Loucy (cell line): ENCODE data around the gene DERA.

Experiments used
- H2AFZ ChIP-seq: fragments of 200-600 bp; sonication (generic); 2 replicates; pipeline ENCODE4 v1.6.0; 2016; ENCODE audit warnings: antibody characterized with exemption, mild to moderate bottlenecking, low read length, moderate library complexity
- H3F3A ChIP-seq: fragments of 200-600 bp; 2 replicates; pipeline ENCODE4 v1.6.0; 2016; ENCODE audit warnings: antibody characterized with exemption, low read depth, mild to moderate bottlenecking
- H3K27me3 ChIP-seq: fragments of 200-600 bp; sonication (generic); 2 replicates; pipeline ENCODE4 v1.6.1; 2014; ENCODE audit warnings: low read length, mild to moderate bottlenecking; ENCODE audit not compliant: insufficient read depth, poor library complexity, severe bottlenecking
- H3K36me3 ChIP-seq: fragments of 200-600 bp; sonication (generic); 2 replicates; pipeline ENCODE4 v1.6.1; 2016; ENCODE audit warnings: low read length; ENCODE audit not compliant: insufficient read depth
- H3K4me1 ChIP-seq: fragments of 200-600 bp; sonication (generic); 2 replicates; pipeline ENCODE4 v1.5.1; 2014; ENCODE audit warnings: low read length, mild to moderate bottlenecking; ENCODE audit not compliant: insufficient read depth, poor library complexity, severe bottlenecking
- H3K4me2 ChIP-seq: fragments of 200-600 bp; sonication (generic); 2 replicates; pipeline ENCODE4 v1.6.0; 2014; ENCODE audit warnings: antibody characterized with exemption, low read length, low read depth, mild to moderate bottlenecking; ENCODE audit not compliant: poor library complexity, severe bottlenecking
- H3K4me3 ChIP-seq: fragments of 200-600 bp; sonication (generic); 2 replicates; pipeline ENCODE4 v1.5.1; 2014; ENCODE audit warnings: low read length, mild to moderate bottlenecking, mixed read lengths; ENCODE audit not compliant: poor library complexity, severe bottlenecking
- H3K79me2 ChIP-seq: fragments of 200-600 bp; sonication (generic); 2 replicates; pipeline ENCODE4 v1.6.1; 2014; ENCODE audit warnings: low read length; ENCODE audit not compliant: insufficient read depth
- H3K9ac ChIP-seq: fragments of 200-600 bp; sonication (generic); 2 replicates; pipeline ENCODE4 v1.6.0; 2014; ENCODE audit warnings: mild to moderate bottlenecking, low read depth, low read length, moderate library complexity; ENCODE audit not compliant: poor library complexity, severe bottlenecking
- H3K9me2 ChIP-seq: fragments of 200-600 bp; sonication (generic); replicated peaks from 2 replicates; pipeline ENCODE4 v1.6.1; 2016; ENCODE audit warnings: low read depth, low read length, mixed read lengths
- H3K9me3 ChIP-seq: fragments of 200-600 bp; sonication (generic); 2 replicates; pipeline ENCODE4 v1.6.1; 2014; ENCODE audit warnings: mild to moderate bottlenecking, antibody characterized with exemption, low read length, low read depth; ENCODE audit not compliant: insufficient read depth
- H4K20me1 ChIP-seq: fragments of 200-600 bp; sonication (generic); 2 replicates; pipeline ENCODE4 v1.6.0; 2014; ENCODE audit warnings: antibody characterized with exemption, low read length, mild to moderate bottlenecking; ENCODE audit not compliant: insufficient read depth, poor library complexity, severe bottlenecking
- EZH2phosphoT487 ChIP-seq: fragments of 200-600 bp; IDR thresholded peaks from 2 replicates; pipeline ENCODE4 v1.6.1; 2018; ENCODE audit warnings: antibody characterized with exemption, mild to moderate bottlenecking, moderate library complexity, borderline replicate concordance
- TF ChIP-seq, protein P1 (sequence below): fragments of 200-600 bp; sonication (generic); conservative IDR thresholded peaks from 2 replicates; pipeline ENCODE4 v1.5.1; 2014; ENCODE audit warnings: mild to moderate bottlenecking, antibody characterized with exemption, low read length

DERA gene

DNA sequence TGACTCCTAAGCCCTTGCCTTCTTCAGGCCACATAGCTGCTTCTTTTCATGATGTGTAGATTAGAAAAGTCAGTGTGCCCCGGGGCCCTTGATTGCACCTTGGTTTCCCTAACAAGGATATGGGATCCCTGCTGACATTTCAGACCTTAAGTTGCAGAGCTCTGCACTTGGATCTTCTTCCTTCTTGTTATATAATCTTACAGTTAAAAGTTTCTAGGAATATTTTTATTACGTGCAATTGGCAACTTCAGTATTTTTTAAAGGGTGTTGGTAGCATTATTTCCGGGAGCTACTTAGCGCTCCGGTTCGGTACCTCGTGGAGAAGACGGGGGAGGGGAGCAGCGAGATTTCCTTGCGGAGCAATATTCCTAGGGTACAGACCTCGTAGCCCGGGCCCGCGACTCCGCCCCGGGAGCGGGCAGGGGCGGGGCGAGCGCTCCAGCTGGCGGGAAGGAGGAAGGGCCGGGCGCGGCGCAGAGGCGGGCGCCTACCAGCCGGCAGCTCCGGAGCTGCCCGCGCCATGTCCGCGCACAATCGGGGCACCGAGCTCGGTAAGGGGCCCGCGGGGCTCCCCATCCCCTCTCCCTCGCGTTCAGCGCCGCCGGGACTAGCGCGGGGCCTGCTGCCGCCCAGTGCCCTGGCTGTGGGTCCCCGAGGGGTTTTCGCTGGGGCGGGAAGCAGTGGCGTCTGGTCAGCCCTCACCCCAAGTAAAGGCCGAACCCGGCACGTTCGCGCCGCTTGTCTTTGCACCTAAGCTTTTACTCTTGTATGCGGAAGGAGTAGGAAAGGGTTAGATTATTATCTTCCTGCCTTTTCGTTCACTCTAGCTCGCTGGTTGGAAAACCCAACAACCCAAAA, at the start of gene DERA:
Gene DERA (plus strand): TSS at position 469 of the 858 bp plus-strand sequence. CDS start 52 bp downstream, at position 521.
- H4K20me1 ChIP-seq = no peaks in the 10 kb centered on the region
- H3K4me1 ChIP-seq = peaks cover 14% of the 10 kb centered on the region
- H3K4me2 ChIP-seq = peak within 1 kb of the TSS; percentile 72
- H3K9me2 ChIP-seq = no peaks in the 10 kb centered on the region
- no peaks in the 10 kb centered on the region for H3K9me3 ChIP-seq
- peak within 1 kb of the TSS; percentile 82 for H3K4me3 ChIP-seq
- peak within 1 kb of the TSS; percentile 88 for H3K9ac ChIP-seq
- H3K36me3 ChIP-seq = no peaks in the 10 kb centered on the region
- no peaks in the 10 kb centered on the region for H3K27me3 ChIP-seq
- peaks cover 23% of the 10 kb centered on the region for H3K79me2 ChIP-seq
- peak within 1 kb of the TSS; percentile 89 for H2AFZ ChIP-seq
- TF ChIP-seq, protein P1, sequence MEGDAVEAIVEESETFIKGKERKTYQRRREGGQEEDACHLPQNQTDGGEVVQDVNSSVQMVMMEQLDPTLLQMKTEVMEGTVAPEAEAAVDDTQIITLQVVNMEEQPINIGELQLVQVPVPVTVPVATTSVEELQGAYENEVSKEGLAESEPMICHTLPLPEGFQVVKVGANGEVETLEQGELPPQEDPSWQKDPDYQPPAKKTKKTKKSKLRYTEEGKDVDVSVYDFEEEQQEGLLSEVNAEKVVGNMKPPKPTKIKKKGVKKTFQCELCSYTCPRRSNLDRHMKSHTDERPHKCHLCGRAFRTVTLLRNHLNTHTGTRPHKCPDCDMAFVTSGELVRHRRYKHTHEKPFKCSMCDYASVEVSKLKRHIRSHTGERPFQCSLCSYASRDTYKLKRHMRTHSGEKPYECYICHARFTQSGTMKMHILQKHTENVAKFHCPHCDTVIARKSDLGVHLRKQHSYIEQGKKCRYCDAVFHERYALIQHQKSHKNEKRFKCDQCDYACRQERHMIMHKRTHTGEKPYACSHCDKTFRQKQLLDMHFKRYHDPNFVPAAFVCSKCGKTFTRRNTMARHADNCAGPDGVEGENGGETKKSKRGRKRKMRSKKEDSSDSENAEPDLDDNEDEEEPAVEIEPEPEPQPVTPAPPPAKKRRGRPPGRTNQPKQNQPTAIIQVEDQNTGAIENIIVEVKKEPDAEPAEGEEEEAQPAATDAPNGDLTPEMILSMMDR = no peak
- TF ChIP-seq EZH2phosphoT487 = no peak
- no peaks in the 10 kb centered on the region for H3F3A ChIP-seq

- Histone ChIP-seq H3K79me2 (no peaks in the 10 kb centered on the region), H3K9ac (no peak overlapping the region), H4K20me1 (no peaks in the 10 kb centered on the region), H3K4me3 (no peak overlapping the region), H2AFZ (no peak overlapping the region), H3K27me3 (peaks cover 6% of the 10 kb centered on the region), H3K9me3 (no peaks in the 10 kb centered on the region), H3K4me1 (peaks cover 6% of the 10 kb centered on the region), H3K9me2 (no peaks in the 10 kb centered on the region), H3K4me2 (no peak overlapping the region), H3F3A (no peaks in the 10 kb centered on the region), H3K36me3 (no peaks in the 10 kb centered on the region)
- TF ChIP-seq, protein P1 = no peak
- no peak for TF ChIP-seq EZH2phosphoT487
Observed at GRCh38 chr12:15861404-15861803, 49.7 kb upstream of the DERA start.

DNA sequence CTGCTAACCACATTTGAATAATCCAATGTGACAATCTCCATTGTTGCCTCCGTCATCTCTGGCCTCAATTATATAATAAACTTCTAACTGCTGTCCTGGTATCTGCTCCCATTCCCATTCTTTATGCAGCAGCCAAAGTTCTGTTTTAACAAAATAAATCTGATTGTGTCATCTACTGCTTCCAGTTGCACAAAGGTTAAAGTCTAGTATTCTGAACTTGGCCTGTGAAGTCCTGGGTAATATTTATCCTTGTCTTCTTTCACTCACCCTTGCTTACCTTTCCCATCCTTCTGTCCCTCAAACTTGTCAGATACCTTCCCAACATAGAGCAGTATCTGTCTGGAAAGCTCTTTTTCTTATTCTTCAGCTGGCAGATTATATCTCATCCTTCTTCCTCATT, 48.3 kb upstream of the DERA start:
- Histone ChIP-seq H3K4me1 (peaks cover 6% of the 10 kb centered on the region), H3K4me2 (no peak overlapping the region), H3K27me3 (peaks cover 6% of the 10 kb centered on the region), H4K20me1 (no peaks in the 10 kb centered on the region), H3K9me3 (no peaks in the 10 kb centered on the region), H2AFZ (no peak overlapping the region), H3K9me2 (no peaks in the 10 kb centered on the region), H3K36me3 (no peaks in the 10 kb centered on the region), H3K9ac (no peak overlapping the region), H3K4me3 (no peak overlapping the region), H3F3A (no peaks in the 10 kb centered on the region), H3K79me2 (no peaks in the 10 kb centered on the region)
- TF ChIP-seq, protein P1 = no peak
- no peak for TF ChIP-seq EZH2phosphoT487
